ENCODE measurements around the gene MRPL1. TPM values are rescaled to one million over a fixed set of nuclear protein-coding genes. Genes with fewer than 3 reads are reported as not detected.

The MRPL1 gene
- total RNA-seq, 4 donors from 2014 or later = 29.2 to 52.0 (median 31.5) TPM

DNA sequence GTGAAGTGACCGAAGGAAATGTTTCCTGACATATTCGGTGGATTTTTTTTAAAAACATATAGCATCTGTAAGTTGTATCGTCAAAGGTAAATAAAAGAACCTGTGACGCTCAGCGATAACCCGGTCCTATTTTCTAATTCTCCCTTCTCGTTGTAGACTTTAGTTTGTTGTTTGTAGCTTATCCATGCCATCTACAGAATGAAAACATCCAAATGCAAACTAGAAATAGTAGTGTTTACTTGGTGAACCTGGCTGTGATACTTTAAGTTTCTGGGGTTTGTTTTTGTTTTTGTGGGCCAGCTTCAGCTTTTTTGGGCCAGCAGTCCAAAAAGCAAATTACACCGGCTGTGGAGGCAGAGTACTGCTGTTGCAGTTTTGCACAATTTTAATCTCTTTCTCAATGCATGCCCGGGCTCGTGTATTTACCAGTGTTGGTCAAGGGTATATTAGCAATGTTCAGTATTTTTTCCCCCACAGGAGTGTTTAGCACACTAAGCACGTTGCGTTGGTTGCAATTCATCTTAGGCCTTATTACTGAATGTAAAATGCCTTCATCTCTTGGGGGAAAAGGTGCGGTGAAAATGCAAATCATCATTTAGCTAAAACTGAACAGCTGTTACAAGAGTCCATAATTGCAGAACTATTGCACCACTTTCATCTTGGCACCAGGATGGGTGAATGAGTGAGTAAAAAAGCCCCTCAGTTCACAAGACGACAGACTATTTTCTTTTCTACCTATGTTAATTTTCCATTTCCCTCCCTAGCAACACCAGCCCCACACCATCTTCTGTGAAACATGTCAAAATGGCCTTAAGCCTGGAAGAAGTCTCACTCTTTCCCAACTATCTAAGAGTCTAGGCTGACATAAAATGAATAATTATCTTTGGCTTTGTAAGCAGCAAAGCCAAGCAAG is 41.7 kb upstream of the MRPL1 start:
- in situ Hi-C loops (cut with MboI; ENCODE audit: low sequenced_read_pairs in 4 of 4) = no loop called here
- Histone ChIP-seq H3K9me3 (no peaks in the 10 kb centered on the region), H3K27me3 (no peaks in the 10 kb centered on the region), H3K27ac (peak overlapping the region; percentile 91 to 100 (median 98)), H3K4me1 (peaks cover 31 to 34% of the 10 kb centered on the region in 2 donors), H3K36me3 (no peaks in the 10 kb centered on the region), H3K4me3 (peak overlapping the region; percentile 80 to 97 (median 92))
- ATAC-seq (no peak), DNase-seq (no peak)
- TF ChIP-seq, protein P1, sequence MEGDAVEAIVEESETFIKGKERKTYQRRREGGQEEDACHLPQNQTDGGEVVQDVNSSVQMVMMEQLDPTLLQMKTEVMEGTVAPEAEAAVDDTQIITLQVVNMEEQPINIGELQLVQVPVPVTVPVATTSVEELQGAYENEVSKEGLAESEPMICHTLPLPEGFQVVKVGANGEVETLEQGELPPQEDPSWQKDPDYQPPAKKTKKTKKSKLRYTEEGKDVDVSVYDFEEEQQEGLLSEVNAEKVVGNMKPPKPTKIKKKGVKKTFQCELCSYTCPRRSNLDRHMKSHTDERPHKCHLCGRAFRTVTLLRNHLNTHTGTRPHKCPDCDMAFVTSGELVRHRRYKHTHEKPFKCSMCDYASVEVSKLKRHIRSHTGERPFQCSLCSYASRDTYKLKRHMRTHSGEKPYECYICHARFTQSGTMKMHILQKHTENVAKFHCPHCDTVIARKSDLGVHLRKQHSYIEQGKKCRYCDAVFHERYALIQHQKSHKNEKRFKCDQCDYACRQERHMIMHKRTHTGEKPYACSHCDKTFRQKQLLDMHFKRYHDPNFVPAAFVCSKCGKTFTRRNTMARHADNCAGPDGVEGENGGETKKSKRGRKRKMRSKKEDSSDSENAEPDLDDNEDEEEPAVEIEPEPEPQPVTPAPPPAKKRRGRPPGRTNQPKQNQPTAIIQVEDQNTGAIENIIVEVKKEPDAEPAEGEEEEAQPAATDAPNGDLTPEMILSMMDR (IDR thresholded peaks at IDR 0.05 in 4 of 5, conservative IDR thresholded peaks at IDR 0.05 in 1 of 5) = no peak
- TF ChIP-seq POLR2A (IDR thresholded peaks at IDR 0.05) = no peak
- intact Hi-C loops (cut with DNase I; ENCODE audit: low total_unique reads) = loop anchor here (1.0 to 5.0 kb wide), 2 partner anchors 41 to 956 kb away; partner anchors contain the start of genes BMP2K and MRPL1

DNA sequence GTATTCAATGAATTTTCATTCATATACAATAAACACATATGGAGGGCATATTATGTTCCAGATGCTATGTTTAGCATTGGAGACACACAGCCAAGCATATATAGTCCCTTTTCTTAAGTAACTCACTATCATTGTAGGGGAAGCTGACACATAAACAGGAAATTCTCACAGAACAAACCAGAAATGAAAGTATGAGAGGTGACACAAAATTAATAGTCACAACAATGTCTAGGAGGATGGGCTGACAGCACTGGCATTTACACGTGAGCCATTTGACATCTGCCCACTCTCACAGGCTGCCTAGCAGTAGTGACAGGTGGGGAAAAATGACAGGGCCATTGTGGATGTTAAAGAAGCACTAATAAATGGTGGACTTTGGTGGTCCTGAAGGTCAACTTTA is 40.9 kb upstream of the MRPL1 start:
- no peaks in the 10 kb centered on the region for H3K9me3 ChIP-seq
- in situ Hi-C loops (cut with MboI; ENCODE audit: low sequenced_read_pairs in 4 of 4) = no loop called here
- H3K4me3 ChIP-seq = peak overlapping the region in 2 of 4 donors; percentile 80 to 90
- TF ChIP-seq, protein P1 (IDR thresholded peaks at IDR 0.05 in 4 of 5, conservative IDR thresholded peaks at IDR 0.05 in 1 of 5) = no peak
- TF ChIP-seq POLR2A (IDR thresholded peaks at IDR 0.05) = no peak
- DNase-seq = no peak
- H3K27ac ChIP-seq = peak overlapping the region; percentile 91 to 100 (median 98)
- H3K27me3 ChIP-seq = no peaks in the 10 kb centered on the region
- intact Hi-C loops (cut with DNase I; ENCODE audit: low total_unique reads) = loop anchor here (5.0 kb wide), 1 partner anchor 956 kb away; the partner anchor contains the start of gene BMP2K
- no peaks in the 10 kb centered on the region for H3K36me3 ChIP-seq
- peaks cover 23 to 27% of the 10 kb centered on the region in 2 donors for H3K4me1 ChIP-seq
- no peak for ATAC-seq

DNA sequence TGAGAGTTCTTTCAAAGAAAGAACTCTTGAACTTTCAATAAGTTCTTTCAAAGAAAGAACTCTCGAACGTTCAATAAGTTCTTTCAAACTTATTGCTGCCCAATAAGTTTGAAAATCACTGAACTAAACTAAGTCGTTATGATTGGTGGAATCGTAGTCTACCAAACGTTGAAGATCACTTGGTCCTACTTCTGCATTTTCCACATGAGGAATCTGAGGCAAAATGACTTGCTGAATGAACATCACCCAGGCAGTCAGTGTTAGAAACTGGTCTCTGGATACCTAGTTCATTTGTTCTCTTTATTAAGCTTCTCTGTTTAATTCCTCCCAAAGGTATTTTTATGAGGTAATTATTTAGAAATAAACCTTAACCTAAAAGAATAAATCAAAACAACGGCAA is 36.4 kb upstream of the MRPL1 start:
- H3K4me3 ChIP-seq = no peak overlapping the region
- in situ Hi-C loops (cut with MboI; ENCODE audit: low sequenced_read_pairs in 4 of 4) = no loop called here
- no peaks in the 10 kb centered on the region for H3K9me3 ChIP-seq
- H3K36me3 ChIP-seq = no peaks in the 10 kb centered on the region
- DNase-seq = no peak
- ATAC-seq = no peak
- H3K27ac ChIP-seq = no peak overlapping the region
- H3K27me3 ChIP-seq = no peaks in the 10 kb centered on the region
- TF ChIP-seq, protein P1 (IDR thresholded peaks at IDR 0.05 in 4 of 5, conservative IDR thresholded peaks at IDR 0.05 in 1 of 5) = no peak
- no peak for TF ChIP-seq POLR2A (IDR thresholded peaks at IDR 0.05)
- intact Hi-C loops (cut with DNase I; ENCODE audit: low total_unique reads) = no loop called here
- peaks cover 6 to 10% of the 10 kb centered on the region in 2 donors for H3K4me1 ChIP-seq

DNA sequence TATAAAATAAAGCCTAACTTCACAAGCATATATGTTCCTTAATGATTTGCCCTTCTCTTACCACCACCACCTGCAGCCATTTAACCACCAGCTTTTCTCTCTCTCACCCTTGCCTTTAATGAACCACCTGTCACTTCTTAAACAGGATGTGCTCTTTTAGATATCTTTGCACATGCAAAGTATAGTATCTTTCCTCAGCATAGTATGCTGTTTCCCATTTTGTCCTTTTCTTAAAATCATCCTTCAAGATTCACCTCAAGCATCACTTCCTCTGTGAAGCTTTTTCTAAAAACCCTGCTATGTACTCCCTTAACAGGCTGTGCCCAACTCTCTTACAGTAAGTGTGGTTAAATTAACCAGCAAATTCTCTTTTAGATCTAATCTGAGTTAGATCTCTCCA is 35.3 kb upstream of the MRPL1 start:
- H3K36me3 ChIP-seq = no peaks in the 10 kb centered on the region
- H3K27me3 ChIP-seq = no peaks in the 10 kb centered on the region
- intact Hi-C loops (cut with DNase I; ENCODE audit: low total_unique reads) = no loop called here
- H3K27ac ChIP-seq = no peak overlapping the region
- H3K4me1 ChIP-seq = no peaks in the 10 kb centered on the region
- TF ChIP-seq POLR2A (IDR thresholded peaks at IDR 0.05) = no peak
- TF ChIP-seq, protein P1 (IDR thresholded peaks at IDR 0.05 in 4 of 5, conservative IDR thresholded peaks at IDR 0.05 in 1 of 5) = no peak
- ATAC-seq = no peak
- in situ Hi-C loops (cut with MboI; ENCODE audit: low sequenced_read_pairs in 4 of 4) = no loop called here
- DNase-seq = no peak
- no peaks in the 10 kb centered on the region for H3K9me3 ChIP-seq
- H3K4me3 ChIP-seq = no peak overlapping the region
